Smooth muscle cell of the coronary artery (primary cell): Measurements from ENCODE around the gene SLC10A4. TPM values are rescaled to one million over a fixed set of nuclear protein-coding genes. Genes with fewer than 3 reads are reported as not detected.

ENCODE experiments used
- total RNA-seq: library from RNA; depleted of rRNA; stranded (reverse); fragments of >200 nt; gene quantifications from 2 replicates; pipeline ENCODE4 v1.2.3, GENCODE V29; 2014; ENCODE audit warnings: low replicate concordance

Gene SLC10A4, protein sequence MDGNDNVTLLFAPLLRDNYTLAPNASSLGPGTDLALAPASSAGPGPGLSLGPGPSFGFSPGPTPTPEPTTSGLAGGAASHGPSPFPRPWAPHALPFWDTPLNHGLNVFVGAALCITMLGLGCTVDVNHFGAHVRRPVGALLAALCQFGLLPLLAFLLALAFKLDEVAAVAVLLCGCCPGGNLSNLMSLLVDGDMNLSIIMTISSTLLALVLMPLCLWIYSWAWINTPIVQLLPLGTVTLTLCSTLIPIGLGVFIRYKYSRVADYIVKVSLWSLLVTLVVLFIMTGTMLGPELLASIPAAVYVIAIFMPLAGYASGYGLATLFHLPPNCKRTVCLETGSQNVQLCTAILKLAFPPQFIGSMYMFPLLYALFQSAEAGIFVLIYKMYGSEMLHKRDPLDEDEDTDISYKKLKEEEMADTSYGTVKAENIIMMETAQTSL
- not detected in 2 replicates for total RNA-seq

DNA sequence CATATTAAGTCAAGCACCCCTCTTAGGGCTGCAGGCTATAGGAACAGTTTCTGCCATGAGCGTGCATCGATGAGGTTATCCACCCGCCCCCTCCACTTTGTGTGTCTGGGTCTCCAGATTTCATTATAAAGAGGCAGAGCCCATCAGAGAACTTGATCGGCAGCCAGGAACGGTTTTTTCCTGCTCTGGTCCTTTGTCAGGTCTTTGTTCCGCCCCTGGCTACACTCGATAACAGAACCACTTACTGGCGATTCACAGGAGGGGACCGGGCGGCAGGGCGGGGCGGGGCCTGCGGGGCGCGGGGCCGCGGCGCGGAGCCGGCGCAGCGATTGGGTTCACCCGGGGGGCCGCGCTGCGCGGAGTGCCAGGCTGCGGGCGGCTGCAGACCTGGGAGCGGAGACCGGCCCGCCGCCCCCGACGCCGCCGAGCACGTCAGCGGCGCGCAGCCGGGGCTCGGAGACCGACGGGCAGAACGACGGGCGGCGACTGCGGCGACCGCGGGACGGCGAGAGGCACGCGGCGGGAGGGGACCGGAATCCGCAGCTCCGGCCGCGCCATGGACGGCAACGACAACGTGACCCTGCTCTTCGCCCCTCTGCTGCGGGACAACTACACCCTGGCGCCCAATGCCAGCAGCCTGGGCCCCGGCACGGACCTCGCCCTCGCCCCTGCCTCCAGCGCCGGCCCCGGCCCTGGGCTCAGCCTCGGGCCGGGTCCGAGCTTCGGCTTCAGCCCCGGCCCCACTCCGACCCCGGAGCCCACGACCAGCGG is at the start of gene SLC10A4:
Gene SLC10A4 (plus strand): TSS at position 338 of the 771 bp plus-strand sequence. CDS start 219 bp downstream, at position 557.

DNA sequence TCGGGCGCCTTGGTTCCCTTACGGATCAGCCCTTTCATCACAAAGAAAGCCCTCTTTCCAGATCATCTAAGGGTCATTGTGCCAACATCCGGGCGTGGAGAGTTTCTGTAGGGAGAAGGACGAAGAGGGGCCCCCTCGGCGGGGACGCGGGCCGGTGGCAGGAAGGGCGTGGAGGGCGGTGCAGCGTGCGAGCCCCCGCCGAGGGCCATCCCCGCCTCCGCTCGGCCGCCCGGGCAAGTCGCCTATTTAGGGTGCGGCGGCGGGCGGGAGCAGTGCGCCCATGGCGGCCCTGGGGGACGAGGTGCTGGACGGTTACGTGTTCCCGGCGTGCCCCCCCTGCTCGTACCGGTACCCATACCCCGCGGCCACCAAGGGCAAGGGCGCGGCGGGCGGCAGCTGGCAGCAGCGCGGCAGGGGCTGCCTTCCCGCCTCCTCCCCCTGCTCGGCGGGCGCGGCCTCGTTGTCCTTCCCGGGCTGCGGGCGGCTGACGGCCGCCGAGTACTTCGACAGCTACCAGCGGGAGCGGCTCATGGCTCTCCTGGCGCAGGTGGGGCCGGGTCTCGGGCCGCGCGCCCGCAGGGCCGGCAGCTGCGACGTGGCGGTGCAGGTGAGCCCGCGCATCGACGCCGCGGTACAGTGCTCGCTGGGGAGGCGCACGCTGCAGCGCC is 7.0 kb downstream of the SLC10A4 start, which contains the start of gene ZAR1:
Gene ZAR1 (plus strand): TSS at position 241 of the 668 bp plus-strand sequence. CDS start 40 bp downstream, at position 281.

Other genes with a start within 250 kb of the SLC10A4 start
- 0.38 and 0.94 TPM in 2 replicates for gene TEC, start 213.5 kb upstream of the SLC10A4 start, total RNA-seq
- gene SLAIN2, start 141.8 kb upstream of the SLC10A4 start, total RNA-seq = 9.5 and 16.2 TPM in 2 replicates
- gene ZAR1, start 6.9 kb downstream of the SLC10A4 start, total RNA-seq = not detected in 2 replicates